K562 (cell line): Measurements from ENCODE around the gene CFAP97D2. TPM values are rescaled to one million over a fixed set of nuclear protein-coding genes. Genes with fewer than 3 reads are reported as not detected.

ENCODE experiments used
- CSDE1 ChIP-seq, 2 experiments: fragments of 450-650 bp; IDR thresholded peaks; 2 replicates each; pipeline ENCODE4 v1.6.1; 2016; ENCODE audit warnings: mild to moderate bottlenecking in 1 of 2
- ELF2 ChIP-seq: fragments of 250-450 bp; sonication (Bioruptor Pico); IDR thresholded peaks from 2 replicates; pipeline ENCODE4 v1.5.0; 2021; ENCODE audit warnings: mild to moderate bottlenecking
- GTF3C2 ChIP-seq: IDR thresholded peaks from 3 replicates; pipeline ENCODE4 v1.6.1; 2011; ENCODE audit warnings: borderline replicate concordance, mild to moderate bottlenecking, moderate library complexity; ENCODE audit not compliant: insufficient read length; ENCODE audit errors: extremely low read depth
- JUNB ChIP-seq: fragments of 450-650 bp; formaldehyde crosslinking; conservative IDR thresholded peaks from 2 replicates; pipeline ENCODE4 v1.4.0; 2020; ENCODE audit warnings: mild to moderate bottlenecking
- MBD2 ChIP-seq: sonication (generic); IDR thresholded peaks from 2 replicates; pipeline ENCODE4 v1.6.1; 2016; ENCODE audit warnings: low read depth, borderline replicate concordance
- MGA ChIP-seq: fragments of 450-650 bp; IDR thresholded peaks from 2 replicates; pipeline ENCODE4 v1.6.1; 2016; ENCODE audit warnings: mild to moderate bottlenecking, moderate library complexity
- STAT5A ChIP-seq: IDR thresholded peaks from 2 replicates; pipeline ENCODE4 v1.6.1; 2012; ENCODE audit warnings: low read length, inconsistent platforms, borderline replicate concordance
- USF1 ChIP-seq: sonication (generic); formaldehyde crosslinking; IDR thresholded peaks from 2 replicates; pipeline ENCODE4 v1.9.0; 2022; ENCODE audit warnings: mild to moderate bottlenecking, missing genetic modification reagents
- ZNF143 ChIP-seq: sonication (generic); formaldehyde crosslinking; IDR thresholded peaks from 2 replicates; pipeline ENCODE4 v1.9.0; 2022; ENCODE audit warnings: mild to moderate bottlenecking, missing genetic modification reagents
- polyA plus RNA-seq, 8 experiments: library from polyadenylated mRNA; depleted of rRNA in 4 of 8; stranded (reverse) in 5 of 8; unstranded in 3 of 8; fragments of >200 nt; fragmentation: Nextera tagmentation in 2 of 8; fragmentation: Illumina TruSeq in 1 of 8; extraction: Ambion mirVana in 2 of 8; extraction: Trizol in 1 of 8; gene quantifications; 2 replicates each; pipeline versions ENCODE4 v1.2.1 to v1.2.3, GENCODE V29; 2011 to 2014; ENCODE audit warnings: inconsistent platforms in 1 of 8, missing spikeins in 1 of 8
- total RNA-seq, 7 experiments: library from RNA; depleted of rRNA in 6 of 7; stranded (reverse); fragments of >200 nt in 6 of 7; fragmentation: Illumina TruSeq in 2 of 7; extraction: Trizol in 2 of 7; gene quantifications; 2 replicates each; pipeline versions ENCODE4 v1.2.1 to v1.2.3, GENCODE V29; 2011 to 2021; ENCODE audit warnings: low replicate concordance in 1 of 7

CFAP97D2 gene
- total and polyA plus RNA-seq, 9 of the 15 experiments (the other 6 are each of a cell fraction or from before 2014, with no cell fraction given), result not detected

GRCh38 chr13:114131583-114132418, 47.3 kb upstream of the CFAP97D2 start (continued):
- TF ChIP-seq ELF2 (no peak), CSDE1 (IDR thresholded peaks at IDR 0.05) (no peak), USF1 (CRISPR knock-in tag) (peak; percentile 17; the same call in 1 of the 2 replicates), ZNF143 (CRISPR knock-in tag) (no peak), GTF3C2 (no peak), MBD2 (no peak), JUNB (CRISPR knock-in tag) (no peak), STAT5A (no peak), MGA (peak; percentile 27; the same call in 1 of the 2 replicates)
